Amniotic stem cell (primary cell): Measurements from ENCODE around the gene TRIM9.
"Not testable (repeated sequence)": the region's sequence is repeated elsewhere in the genome, so short reads cannot be mapped to it uniquely, and the experiment has no call there.

ENCODE experiments used
- DNase-seq: peaks from one replicate; lab custom pipeline; 2025; lab: John Stamatoyannopoulos, UW

TRIM9 gene

GRCh38 chr14:50963919-50964318 is 131.0 kb downstream of the TRIM9 start:
- DNase-seq, result no peak

- DNase-seq, result no peak
These were observed 133.2 kb downstream of the TRIM9 start for GRCh38 chr14:50961605-50962221.

GRCh38 chr14:50957296-50957695 is 137.6 kb downstream of the TRIM9 start:
- no peak for DNase-seq

- not testable (repeated sequence) for DNase-seq
These were observed 138.5 kb downstream of the TRIM9 start for GRCh38 chr14:50956421-50956820.

GRCh38 chr14:50955373-50956043 is 139.4 kb downstream of the TRIM9 start:
- DNase-seq, result peak; percentile 91

DNA sequence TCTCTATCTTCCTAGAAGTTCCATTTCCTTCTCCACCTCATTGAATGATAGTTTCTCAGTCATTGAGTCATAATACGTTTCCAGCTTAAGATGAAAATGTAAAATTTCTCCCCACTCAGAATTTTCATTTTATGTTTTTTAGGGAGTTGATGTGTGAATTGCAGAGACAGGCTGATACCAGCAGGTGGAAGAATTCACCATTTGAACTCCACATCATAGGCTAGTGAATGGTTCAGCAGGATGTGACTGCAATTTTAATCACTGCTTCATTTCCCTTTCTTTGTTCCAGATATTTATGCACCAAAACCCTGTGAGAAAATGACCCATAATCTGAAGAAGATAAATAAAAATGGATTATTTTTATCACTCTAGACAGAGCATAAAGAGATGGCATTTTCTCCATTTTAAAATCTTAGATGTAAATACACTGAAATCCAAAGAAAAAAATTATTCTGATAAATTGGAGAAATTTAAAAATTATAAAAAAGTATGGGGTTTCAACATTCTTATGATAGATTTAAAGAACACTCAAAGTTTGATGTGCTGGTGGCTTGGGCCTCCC is 140.0 kb downstream of the TRIM9 start:
- DNase-seq, result peak; percentile 16

DNA sequence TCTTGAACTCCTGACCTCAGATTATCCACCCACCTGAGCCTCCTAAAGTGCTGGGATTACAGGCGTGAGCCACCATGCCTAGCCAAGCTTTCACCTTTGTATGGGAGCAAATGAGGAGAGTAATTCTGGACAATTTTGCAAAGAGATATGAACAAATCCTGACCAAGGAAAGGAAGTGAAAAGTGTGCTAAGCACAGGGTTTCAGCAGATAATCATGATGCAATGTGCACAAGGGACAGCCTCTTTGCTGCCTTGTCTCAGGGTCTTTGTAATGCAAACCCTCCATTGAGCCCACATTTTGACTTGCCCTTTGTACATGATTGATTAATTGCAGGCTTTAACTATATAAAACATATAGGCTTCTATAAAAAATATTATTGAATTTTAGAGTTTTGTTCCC is 141.4 kb downstream of the TRIM9 start:
- DNase-seq, result no peak

DNA sequence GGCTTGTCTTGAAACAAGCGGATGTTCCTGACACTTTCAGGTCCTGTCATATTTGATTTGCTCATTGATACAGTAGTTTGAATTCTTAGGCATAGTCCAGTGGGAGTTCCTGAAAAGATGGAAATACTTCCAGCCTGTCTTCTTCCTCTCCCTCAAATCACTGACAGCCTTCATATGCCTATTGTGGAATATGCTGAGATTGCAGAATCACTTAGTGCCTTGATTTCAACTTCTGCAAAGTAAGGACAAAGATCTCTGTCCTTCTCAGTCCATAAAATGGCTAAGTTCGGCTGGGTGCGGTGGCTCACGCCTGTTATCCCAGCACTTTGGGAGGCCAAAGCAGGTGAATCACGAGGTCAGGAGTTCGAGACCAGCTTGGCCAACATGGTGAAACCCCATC is 143.9 kb downstream of the TRIM9 start:
- DNase-seq, result no peak

GRCh38 chr14:50948205-50948604 is 146.7 kb downstream of the TRIM9 start:
- DNase-seq, result no peak

GRCh38 chr14:50947446-50947845 is 147.5 kb downstream of the TRIM9 start:
- DNase-seq, result no peak

GRCh38 chr14:50946234-50946935 is 148.5 kb downstream of the TRIM9 start:
- DNase-seq, result no peak

DNA sequence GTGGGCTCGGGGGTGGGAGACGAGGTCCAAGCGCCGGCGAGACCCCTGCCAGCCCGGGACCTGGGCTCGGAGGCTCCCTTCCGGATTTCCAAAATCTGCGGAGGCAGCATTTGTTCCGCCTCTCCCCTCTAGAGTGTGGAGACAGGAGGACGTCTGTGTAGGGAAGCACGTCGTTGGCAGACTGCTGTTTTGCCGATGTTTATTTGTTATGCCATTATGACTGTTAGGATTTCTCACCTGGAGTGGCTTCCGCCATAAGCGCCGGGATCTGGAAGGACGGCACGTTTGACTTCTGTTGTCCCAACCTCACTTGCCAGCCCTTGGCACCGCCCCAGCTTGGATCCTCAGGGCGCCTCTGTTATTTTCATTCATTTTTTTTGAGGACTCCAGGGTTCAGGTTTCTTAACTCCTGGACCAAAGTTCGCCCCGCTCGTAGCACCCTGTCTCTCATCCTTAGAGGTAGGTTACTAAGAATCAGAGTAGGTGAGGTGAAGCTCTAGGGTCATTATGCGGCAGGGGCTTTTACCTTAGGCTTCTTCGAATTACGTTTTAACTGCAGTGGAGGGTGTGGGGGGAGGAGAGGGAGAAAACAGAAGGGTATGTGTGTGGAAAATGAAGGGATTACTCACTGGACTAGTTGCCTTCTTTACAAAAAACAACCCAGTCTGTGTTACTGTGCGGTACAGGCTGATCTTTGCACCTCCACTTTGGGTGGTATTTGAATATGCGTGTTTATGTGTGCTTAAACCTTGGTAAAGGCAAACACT is 150.1 kb downstream of the TRIM9 start:
- no peak for DNase-seq

- DNase-seq, result no peak
These were observed 150.8 kb downstream of the TRIM9 start, which contains the start of gene PYGL for GRCh38 chr14:50943943-50944646. Gene PYGL (minus strand): TSS chr14:50944483. CDS start chr14:50944403, 80 bp downstream.

GRCh38 chr14:50943261-50943942 is 151.5 kb downstream of the TRIM9 start:
- no peak for DNase-seq

DNA sequence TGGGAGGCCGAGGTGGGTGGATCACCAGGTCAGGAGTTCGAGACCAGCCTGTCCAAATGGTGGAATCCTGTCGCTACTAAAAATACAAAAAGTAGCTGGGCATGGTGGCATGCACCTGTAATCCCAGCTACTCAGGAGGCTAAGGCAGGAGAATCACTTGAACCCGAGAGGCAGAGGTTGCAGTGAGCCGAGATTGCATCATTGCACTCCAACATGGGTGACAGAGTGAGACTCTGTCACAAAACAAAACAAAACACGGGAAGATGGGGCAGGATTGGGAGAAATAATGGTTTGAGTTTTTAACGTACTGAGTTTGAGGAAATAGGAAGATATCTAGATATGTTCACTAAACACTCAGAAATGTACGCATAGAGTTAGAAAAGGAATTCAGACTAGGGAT is 153.3 kb downstream of the TRIM9 start:
- not testable (repeated sequence) for DNase-seq

- DNase-seq, result no peak
These were observed 153.8 kb downstream of the TRIM9 start for GRCh38 chr14:50941151-50941550.

DNA sequence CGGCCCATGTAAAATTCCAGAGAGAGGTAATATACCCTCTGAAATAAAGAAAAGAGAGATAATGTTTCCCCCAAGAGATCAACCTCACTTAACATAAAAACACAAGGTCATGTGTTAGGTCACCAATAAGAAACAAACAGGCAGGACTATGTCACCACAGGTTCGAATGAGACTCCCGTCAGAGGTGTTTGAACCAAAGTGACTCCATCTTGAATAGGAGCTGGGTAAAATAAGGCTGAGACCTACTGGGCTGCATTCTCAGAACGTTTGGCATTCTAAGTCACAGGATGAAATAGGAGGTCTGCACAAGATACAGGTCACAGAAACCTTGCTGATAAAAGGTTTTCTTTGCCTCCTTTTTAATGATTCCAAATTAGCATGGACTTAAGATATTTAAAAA is 157.1 kb downstream of the TRIM9 start:
- no peak for DNase-seq

- DNase-seq, result no peak
These were observed 157.6 kb downstream of the TRIM9 start for GRCh38 chr14:50937325-50937724.

DNA sequence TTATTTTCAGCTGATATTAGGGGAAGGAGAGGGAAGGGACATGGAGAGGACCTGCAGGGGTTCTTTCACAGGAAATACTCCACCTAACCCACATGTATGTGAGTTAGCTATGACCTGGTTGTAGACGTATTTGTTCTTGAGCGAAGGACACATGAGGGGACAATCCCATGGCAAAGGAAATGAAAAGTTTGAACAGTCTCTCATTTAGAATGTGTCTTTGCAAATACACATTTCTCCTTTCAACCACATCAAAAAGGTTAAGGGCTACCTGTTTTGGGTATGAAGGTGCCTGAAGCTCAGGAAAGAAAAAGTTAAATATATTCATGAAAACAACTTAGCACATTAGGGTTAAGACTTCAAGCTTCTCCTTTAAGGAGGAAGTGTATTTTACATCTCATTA is 158.0 kb downstream of the TRIM9 start:
- DNase-seq, result no peak

GRCh38 chr14:50936016-50936340 is 158.9 kb downstream of the TRIM9 start:
- DNase-seq, result no peak
